GM19351 (cell line): Measurements from ENCODE around the gene MYL12A.

Experiments used
- ATAC-seq: cut with Tn5 transposase; IDR thresholded peaks from one replicate; pipeline ENCODE4 v1.9.1; 2021; ENCODE audit warnings: mild to moderate bottlenecking, moderate library complexity; ENCODE audit not compliant: unreplicated experiment

Gene MYL12A

GRCh38 chr18:3281456-3282400 lies 34.1 kb downstream of the MYL12A start:
- ATAC-seq: peak; percentile 40

DNA sequence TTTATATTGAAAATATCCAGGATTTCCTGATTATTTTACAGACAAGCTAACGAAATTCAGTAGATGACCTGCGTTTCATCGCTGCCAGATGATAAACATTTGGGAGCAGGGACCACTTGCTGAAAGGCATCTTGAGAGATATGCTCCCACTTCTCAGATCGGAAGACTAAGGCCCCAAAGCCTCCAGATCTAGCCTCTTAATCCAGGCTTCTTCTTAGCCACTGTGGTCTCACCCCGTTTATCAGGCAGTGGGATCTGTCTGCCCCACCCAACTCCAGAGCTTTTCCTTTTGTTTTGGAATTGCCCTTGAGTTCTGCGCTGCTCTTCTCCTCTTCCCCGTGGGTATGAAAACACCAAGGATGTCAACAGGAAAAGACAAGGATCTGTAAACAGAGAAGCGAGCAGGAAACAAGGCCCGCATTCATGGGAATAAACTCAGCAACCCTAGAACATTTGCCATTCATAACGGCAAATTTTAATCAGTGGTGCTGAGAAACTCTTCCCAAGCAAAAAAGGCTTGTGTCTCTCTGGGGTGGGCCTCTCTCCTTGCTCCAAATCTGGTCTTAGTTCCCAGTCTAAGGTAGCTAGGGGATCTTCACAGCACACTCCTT lies 35.8 kb downstream of the MYL12A start:
- ATAC-seq: no peak

GRCh38 chr18:3283908-3284307 lies 36.3 kb downstream of the MYL12A start:
- no peak for ATAC-seq

DNA sequence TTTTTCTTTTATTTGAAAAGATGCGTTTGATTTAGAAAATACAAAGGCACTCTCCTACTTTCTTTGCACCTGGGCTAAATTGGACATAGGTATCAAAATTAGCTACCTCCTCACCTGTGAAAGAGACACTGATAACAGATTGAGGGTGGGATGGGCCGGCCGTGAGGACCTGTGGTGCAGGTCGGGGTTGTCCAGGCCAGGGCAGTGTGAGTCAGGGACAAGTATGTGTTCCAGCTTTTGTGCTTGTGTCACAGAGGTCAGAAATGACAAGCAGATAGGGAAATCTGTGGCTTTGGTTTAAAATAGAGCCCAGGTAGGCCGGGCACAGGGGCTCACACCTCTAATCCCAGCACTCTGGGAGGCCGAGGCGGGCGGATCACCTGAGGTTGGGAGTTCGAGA lies 36.9 kb downstream of the MYL12A start:
- ATAC-seq: no peak

DNA sequence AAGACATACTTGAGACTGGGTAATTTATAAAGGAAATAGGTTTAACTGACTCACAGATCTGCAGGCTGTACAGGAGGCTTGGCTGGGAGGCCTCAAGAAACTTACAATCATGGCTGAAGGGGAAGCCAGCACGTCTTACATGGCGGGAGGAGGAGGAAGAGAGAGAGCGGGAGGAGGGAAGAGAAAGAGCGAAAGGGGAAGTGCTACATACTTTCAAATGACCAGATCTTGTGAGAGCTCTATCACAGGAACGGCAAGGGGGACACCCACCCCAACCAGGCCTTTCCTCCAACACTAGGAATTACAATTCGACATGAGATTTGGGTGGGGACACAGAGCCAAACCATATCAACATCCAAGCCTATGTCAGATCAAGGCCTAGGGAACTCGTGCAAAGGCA lies 38.6 kb downstream of the MYL12A start:
- ATAC-seq: no peak

GRCh38 chr18:3293196-3293951 lies 45.8 kb downstream of the MYL12A start:
- no peak for ATAC-seq

DNA sequence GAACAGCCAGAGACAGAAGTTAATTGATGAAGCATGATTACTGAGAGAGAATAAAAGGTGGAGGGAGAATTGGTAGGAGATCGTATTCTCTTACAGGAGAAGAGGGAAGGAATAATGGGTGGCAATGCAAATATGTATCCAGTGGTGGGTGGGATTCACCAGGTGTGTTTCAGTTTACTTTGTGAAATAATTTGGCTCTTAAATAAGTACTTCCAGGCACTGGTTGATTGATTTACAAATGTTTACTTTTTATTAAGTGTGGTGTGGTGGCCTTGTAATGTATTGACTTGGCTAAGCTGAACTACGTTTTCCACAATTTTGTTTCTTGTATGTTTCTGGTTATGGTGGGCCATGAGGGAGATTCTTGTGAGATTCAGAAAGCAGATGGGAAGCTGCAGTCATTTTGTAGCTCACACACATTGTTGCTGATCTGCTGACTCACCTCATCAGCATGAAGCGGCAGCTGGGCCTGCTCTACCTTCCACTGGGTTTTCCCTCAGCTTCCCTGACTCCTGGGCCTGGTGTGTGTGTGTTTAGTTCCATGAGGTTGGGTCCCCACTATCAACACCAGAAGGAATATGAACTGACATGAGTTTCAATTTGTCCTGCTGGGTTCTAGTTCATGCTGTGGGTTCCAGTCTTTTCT lies 47.0 kb downstream of the MYL12A start:
- no peak for ATAC-seq

DNA sequence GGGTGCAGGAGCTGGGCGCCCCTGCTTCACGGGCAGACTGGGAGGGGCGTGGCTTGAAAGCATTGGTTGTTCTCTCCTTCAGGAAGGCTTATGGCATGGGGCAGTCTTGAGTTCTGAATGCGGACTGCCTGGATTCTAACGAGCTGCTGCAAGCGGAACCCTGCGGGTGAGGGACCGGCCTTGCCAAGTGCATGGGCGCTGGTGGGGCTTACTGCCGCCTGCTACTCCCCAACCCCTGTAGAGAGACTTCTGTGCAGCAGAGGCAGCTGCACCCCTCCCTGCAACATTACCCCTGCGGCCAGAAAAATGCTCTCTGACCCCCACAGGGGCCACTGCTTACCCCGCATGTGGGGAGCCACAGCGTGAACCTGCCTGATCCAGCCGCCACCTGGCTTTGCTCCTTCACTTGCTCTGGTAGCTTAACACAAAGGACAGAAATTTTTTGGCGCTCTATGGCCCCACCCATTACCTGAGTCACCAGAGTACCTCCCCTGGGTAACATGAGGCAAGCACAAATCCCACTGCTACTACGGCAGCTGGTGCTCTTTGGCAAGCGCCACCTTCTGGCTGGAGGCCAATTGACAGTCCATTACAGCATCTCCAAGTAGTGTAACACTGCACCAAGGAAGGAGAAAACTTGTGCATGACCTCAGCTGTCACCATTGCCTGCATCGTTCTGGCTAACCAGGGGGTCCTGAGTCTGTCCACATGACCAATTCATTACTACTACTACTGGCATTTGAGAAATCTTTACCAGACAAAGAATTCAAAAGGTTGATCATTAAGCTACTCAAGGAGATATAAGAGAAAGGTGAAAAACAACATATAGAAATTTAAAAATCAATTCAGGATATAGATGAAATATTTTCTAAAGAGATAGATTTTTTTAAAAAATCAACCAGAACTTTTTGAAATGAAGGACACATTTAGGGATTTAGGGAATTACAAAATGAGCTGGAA lies 49.7 kb downstream of the MYL12A start:
- ATAC-seq: peak; percentile 98

DNA sequence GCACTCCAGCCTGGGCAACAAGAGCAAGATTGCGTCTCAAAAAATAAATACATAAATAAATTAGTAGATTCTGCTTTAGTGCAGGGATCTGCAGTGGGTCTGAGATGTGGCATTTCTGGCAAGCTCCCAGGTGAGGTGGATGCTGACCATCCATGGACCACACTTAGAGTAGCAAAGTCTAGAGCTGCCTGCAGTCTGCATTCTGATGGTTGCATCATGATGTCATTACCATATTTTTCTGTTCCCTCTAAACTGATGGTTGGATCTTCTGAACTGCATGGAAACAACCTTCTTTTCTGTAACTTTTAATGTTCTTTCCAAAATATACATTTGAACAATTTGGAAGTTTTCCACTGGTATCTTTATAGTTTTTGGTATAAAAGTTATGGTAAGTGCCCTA lies 57.2 kb downstream of the MYL12A start:
- ATAC-seq: no peak

DNA sequence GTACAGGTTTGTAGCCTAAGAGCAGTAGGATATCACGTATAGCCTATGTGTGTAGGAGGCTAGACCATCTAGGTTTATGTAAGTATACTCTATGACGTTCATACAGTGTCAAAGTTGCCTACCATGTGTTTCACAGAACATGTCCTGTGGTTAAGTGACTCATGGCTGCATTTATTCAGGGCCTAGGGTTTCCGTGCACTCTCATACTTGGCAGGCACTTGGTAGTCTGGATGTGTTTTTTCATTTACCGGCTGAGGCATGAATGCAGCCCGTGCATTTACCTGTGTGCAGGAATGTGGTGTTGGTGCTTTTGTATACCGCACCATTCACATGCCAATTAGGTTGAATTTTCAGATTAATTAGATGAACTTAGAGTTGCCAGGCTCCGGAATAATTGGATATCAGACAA lies 57.8 kb downstream of the MYL12A start:
- peak; percentile 98 for ATAC-seq
